ENCODE data around the gene GRIN1.

Gene GRIN1

DNA sequence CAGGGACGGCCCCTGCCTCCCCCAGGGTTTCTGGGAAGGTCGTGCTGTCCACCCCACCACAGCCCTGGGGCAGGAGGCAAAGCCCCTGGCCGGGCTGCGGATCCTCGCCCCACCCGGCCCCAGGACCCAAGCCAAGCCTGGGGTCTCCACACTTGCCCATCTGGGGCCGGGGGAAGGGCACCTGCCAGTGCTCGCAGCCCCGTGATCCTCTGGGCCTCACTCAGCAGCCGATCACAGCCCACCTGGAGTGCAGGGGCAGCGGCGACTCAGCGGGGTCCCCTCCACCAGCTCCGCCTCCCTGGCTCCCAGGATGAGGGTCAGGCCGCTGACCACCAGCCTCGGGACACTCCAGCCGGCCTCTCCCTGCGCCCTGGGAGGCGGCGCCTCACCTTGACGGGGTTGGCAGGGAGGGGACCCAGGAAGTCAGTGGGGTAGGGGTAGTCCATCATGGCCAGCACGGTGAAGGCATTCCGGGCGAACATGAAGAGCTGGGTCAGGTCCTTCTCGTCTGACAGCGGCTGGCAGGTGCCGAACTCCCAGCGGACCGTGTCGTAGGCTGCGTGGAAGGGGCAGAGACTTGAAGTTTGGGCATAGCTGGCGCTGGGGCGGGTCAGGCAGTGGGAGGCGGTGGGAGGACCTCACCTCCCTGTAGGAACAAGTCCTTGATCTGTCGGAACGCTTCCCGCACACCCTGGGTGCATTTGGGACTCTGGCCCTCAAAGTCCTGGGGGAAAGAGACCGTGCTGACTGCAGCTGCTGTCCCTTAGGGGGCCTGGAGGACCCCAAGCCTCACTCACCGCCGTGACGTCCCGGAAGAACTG lies 26.2 kb upstream of the GRIN1 start:
- TF ChIP-seq, protein P1, sequence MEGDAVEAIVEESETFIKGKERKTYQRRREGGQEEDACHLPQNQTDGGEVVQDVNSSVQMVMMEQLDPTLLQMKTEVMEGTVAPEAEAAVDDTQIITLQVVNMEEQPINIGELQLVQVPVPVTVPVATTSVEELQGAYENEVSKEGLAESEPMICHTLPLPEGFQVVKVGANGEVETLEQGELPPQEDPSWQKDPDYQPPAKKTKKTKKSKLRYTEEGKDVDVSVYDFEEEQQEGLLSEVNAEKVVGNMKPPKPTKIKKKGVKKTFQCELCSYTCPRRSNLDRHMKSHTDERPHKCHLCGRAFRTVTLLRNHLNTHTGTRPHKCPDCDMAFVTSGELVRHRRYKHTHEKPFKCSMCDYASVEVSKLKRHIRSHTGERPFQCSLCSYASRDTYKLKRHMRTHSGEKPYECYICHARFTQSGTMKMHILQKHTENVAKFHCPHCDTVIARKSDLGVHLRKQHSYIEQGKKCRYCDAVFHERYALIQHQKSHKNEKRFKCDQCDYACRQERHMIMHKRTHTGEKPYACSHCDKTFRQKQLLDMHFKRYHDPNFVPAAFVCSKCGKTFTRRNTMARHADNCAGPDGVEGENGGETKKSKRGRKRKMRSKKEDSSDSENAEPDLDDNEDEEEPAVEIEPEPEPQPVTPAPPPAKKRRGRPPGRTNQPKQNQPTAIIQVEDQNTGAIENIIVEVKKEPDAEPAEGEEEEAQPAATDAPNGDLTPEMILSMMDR (IDR thresholded peaks at IDR 0.05; ENCODE audit: low read depth, low read length, missing control alignments) = no peak
- in situ Hi-C loops (cut with HindIII; ENCODE audit: low sequenced_read_pairs) = no loop called here
- DNase-seq (ENCODE audit: low read depth) = no peak
- H3K4me3 ChIP-seq (ENCODE audit: low read depth, low read length) = no peak overlapping the region

DNA sequence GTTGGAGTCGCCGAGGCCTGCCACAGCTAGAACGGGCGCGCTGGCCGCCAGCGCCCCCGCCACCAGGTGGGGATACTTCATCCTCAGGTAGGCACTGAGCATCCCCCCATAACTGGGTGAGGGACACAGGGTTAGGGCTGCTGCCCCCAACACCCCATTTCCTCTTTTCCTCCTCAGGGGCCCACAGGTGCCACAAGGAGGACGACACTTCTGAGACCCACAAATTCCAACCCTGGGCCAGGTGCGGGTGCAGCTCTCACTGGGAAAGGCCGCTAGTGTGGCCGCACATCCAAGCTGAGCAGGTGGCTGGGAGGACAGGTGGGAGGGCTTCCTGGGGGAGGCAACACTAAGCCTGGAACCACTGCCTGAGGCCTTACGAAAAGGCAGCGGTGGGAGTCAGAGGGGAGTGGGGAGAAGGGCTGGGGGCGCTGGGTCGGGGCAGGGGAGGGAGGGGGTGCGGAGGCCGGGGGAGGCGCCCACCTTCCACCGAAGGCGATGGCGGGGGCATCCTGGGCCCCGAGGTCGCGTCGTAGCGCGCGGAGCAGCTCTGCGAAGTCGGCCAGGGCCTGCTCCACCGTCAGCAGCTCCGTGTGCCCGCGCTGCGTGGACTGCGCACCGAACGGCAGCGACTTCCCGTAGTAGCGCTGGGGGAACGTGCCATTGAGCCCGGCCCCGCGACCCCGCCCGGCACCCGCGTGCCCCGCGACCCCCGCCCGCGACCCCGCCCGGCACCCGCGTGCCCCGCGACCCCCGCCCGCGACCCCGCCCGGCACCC lies 25.4 kb upstream of the GRIN1 start:
- DNase-seq (ENCODE audit: low read depth) = no peak
- in situ Hi-C loops (cut with HindIII; ENCODE audit: low sequenced_read_pairs) = no loop called here
- TF ChIP-seq, protein P1 (IDR thresholded peaks at IDR 0.05; ENCODE audit: low read depth, low read length, missing control alignments) = no peak
- H3K4me3 ChIP-seq (ENCODE audit: low read depth, low read length) = no peak overlapping the region

DNA sequence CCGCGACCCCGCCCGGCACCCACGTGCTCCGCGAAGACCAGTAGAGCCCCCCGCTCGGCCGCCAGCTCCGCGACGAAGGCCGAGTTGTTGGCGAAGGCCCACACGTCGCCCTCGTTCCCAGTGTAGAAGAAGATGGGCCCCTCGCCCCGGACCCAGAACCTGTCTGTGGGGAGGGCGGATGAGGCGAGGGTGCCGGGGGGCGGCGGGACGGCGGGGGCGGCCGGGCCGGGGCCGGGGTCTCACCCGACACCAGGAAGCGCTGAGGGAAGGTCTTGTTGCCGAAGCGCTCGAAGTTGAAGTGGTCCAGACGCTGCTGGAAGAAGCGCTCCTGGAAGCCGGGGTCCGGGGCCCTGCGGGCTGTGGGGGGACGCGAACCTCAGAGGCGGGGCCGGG lies 24.7 kb upstream of the GRIN1 start:
- peak overlapping the region; percentile 43 for H3K4me3 ChIP-seq (ENCODE audit: low read depth, low read length)
- DNase-seq (ENCODE audit: low read depth) = no peak
- TF ChIP-seq, protein P1 (IDR thresholded peaks at IDR 0.05; ENCODE audit: low read depth, low read length, missing control alignments) = no peak
- in situ Hi-C loops (cut with HindIII; ENCODE audit: low sequenced_read_pairs) = no loop called here

DNA sequence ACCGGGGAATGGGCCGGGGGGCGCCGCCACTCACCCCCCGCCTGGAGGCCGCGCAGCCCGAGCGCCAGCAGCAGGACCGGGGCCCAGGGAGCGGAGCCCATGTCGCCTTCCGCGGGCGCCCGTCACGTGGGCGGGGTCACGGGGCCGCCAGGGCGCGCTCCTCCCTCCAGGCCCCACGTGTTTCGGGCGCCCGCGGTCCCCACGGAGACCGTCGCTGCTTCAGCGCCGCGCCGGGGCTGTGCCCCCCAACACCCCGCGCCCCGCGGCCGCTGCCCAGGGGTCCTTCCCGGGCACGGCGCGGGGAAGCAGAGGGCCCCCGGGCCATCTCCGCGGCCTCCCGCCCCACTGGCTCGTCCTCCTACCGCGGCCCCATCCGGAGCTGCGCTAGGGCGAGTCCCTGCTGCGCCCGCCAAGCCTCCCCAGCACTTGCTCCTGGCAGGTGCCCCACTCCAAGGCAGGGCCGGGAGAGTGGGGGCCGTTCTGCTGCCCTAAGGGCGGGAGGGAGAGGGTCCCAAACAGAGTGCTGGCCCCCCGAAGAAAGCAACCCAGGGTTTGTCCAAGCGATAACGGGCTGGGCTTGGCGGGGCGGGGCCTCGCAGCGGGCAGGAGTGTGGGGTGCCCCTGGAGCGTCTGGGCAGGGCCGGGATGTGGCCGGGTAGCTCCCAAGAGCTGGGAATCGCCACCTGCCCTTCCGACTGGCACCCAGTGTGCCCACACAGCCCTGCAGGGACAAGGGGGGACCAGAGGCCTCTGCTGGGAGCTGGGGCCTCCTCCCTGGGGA lies 24.2 kb upstream of the GRIN1 start, which contains the start of gene DPP7:
TSS of gene DPP7 (minus strand) at position 121 of the 781 bp plus-strand sequence. CDS start at position 101, 20 bp downstream.
- DNase-seq (ENCODE audit: low read depth) = no peak
- H3K4me3 ChIP-seq (ENCODE audit: low read depth, low read length) = peak within 1 kb of the TSS; percentile 43
- TF ChIP-seq, protein P1 (IDR thresholded peaks at IDR 0.05; ENCODE audit: low read depth, low read length, missing control alignments) = no peak
- in situ Hi-C loops (cut with HindIII; ENCODE audit: low sequenced_read_pairs) = no loop called here

DNA sequence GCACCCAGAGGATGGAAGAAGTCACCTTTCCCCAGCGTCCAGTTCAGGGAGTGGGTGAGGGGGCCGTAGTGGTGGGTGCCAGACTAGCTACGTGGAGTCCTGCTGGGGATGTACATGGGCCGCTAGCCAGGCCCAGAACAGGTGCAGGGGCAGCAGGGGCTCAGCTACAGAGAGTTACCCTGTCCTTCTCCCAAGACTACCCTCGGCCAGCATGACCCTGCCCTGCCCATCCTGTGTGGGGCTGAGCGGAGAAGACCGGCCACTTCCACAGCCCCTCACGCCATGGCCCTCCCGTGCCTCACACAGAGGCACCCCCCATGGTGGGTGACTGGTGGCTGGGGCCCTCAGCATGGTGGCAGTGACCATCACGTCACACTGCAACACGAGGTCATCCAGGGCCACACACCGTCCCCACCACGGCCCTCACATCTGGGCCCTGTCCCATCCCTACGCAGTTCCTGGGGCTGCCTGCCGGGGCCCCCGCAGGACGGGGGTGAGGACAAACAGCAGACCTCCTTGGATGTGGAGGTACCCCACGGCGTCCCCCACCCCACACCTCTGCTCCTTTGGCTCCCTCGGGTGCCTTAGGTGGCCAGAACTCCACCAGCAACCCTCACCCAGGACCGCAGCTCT lies 23.4 kb upstream of the GRIN1 start:
- in situ Hi-C loops (cut with HindIII; ENCODE audit: low sequenced_read_pairs) = no loop called here
- TF ChIP-seq, protein P1 (IDR thresholded peaks at IDR 0.05; ENCODE audit: low read depth, low read length, missing control alignments) = no peak
- H3K4me3 ChIP-seq (ENCODE audit: low read depth, low read length) = no peak overlapping the region
- no peak for DNase-seq (ENCODE audit: low read depth)
